ENCODE data around the gene CD52. TPM values are rescaled to one million over a fixed set of nuclear protein-coding genes. Genes with fewer than 3 reads are reported as not detected.

The CD52 gene
- polyA plus RNA-seq, 3 donors: 851 to 4,047 (median 2,617) TPM

DNA sequence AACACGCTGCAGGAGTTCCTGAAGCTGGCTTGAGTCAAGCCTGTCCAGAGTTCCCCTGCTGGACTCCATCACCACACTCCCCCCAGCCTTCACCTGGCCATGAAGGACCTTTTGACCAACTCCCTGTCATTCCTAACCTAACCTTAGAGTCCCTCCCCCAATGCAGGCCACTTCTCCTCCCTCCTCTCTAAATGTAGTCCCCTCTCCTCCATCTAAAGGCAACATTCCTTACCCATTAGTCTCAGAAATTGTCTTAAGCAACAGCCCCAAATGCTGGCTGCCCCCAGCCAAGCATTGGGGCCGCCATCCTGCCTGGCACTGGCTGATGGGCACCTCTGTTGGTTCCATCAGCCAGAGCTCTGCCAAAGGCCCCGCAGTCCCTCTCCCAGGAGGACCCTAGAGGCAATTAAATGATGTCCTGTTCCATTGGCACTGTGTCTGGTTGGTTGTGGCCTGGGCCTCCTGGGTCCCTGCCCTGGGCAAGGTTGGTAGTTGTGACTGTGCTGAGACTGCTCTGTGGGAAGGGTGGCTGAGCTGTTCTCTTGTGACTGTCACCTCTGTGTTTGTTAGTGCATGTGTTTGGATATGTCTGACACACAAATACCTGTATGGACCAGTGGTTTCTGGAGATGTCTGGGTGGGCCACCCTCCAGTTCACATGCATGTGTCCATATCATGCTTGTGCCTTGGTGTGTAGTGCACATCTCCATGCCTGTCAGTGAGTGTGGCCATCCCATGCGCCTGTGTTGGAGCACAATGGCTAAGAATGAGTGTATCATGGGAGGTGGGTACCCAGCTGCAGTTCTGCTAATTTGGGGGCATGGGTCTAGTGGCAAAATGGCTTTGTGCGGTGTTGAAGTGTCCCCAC lies 36.4 kb upstream of the CD52 start:
- intact Hi-C loops (cut with micrococcal nuclease): no loop called here
- Histone ChIP-seq H3K9ac (ENCODE audit: insufficient read depth, low read length, poor library complexity, severe bottlenecking) (peak overlapping the region; percentile 96), H3K36me3 (replicated peaks in 1 of 2; ENCODE audit: control insufficient read depth in 1 of 2, insufficient read depth in 2 of 2, low read length in 2 of 2) (peaks cover 43 to 48% of the 10 kb centered on the region in 2 donors), H4K20me1 (ENCODE audit: insufficient read depth, low read length) (peaks cover 41% of the 10 kb centered on the region), H3K9me3 (replicated peaks in 1 of 2; ENCODE audit: control insufficient read depth in 1 of 2, insufficient read depth in 1 of 2, low read length in 2 of 2) (no peaks in the 10 kb centered on the region), H3K4me3 (replicated peaks in 1 of 3; ENCODE audit: low read depth in 2 of 3, low read length in 3 of 3) (peak overlapping the region; percentile 74 to 93 (median 83)), H3K27me3 (ENCODE audit: control insufficient read depth in 2 of 2, insufficient read depth in 2 of 2, low read length in 2 of 2) (no peaks in the 10 kb centered on the region), H3K79me2 (ENCODE audit: insufficient read depth, low read length) (peaks cover 90% of the 10 kb centered on the region), H3K27ac (ENCODE audit: low read depth in 1 of 2, low read length in 2 of 2) (peak overlapping the region; percentile 99 to 100), H2AFZ (ENCODE audit: insufficient read depth, low read depth, low read length, poor library complexity, severe bottlenecking) (no peak overlapping the region), H3K4me2 (replicated peaks; ENCODE audit: extremely low read depth, low read length, poor library complexity, severe bottlenecking) (peak overlapping the region; percentile 92), H3K4me1 (ENCODE audit: control insufficient read depth in 1 of 2, insufficient read depth in 2 of 2, low read length in 2 of 2) (peaks cover 93 to 94% of the 10 kb centered on the region in 2 donors)
- Mint-ChIP-seq H3K4me3 (peak overlapping the region; percentile 91 to 92), H3K27ac (peak overlapping the region; percentile 96 to 100 (median 100)), H3K9me3 (no peaks in the 10 kb centered on the region), H3K36me3 (peaks cover 56 to 78% of the 10 kb centered on the region in 2 donors), H3K4me1 (peaks cover 88% of the 10 kb centered on the region), H3K27me3 (ENCODE audit: low read depth in 3 of 3) (peaks cover 0 to 7% (median 2%) of the 10 kb centered on the region in 3 donors)
- DNase-seq: no peak
- WGBS (ENCODE audit: insufficient coverage): 100% methylated on average over 3 of the region's 5 CpGs
- no peak for TF ChIP-seq CTCF (IDR thresholded peaks at IDR 0.05)

GRCh38 chr1:26281971-26282370 lies 35.8 kb upstream of the CD52 start:
- Histone ChIP-seq H3K36me3 (replicated peaks in 1 of 2; ENCODE audit: control insufficient read depth in 1 of 2, insufficient read depth in 2 of 2, low read length in 2 of 2) (peaks cover 43 to 45% of the 10 kb centered on the region in 2 donors), H3K4me3 (replicated peaks in 1 of 3; ENCODE audit: low read depth in 2 of 3, low read length in 3 of 3) (peak overlapping the region; percentile 74 to 93 (median 83)), H3K4me1 (ENCODE audit: control insufficient read depth in 1 of 2, insufficient read depth in 2 of 2, low read length in 2 of 2) (peaks cover 93 to 94% of the 10 kb centered on the region in 2 donors), H3K79me2 (ENCODE audit: insufficient read depth, low read length) (peaks cover 89% of the 10 kb centered on the region), H3K27ac (ENCODE audit: low read depth in 1 of 2, low read length in 2 of 2) (peak overlapping the region; percentile 99 to 100), H4K20me1 (ENCODE audit: insufficient read depth, low read length) (peaks cover 41% of the 10 kb centered on the region), H3K27me3 (ENCODE audit: control insufficient read depth in 2 of 2, insufficient read depth in 2 of 2, low read length in 2 of 2) (no peaks in the 10 kb centered on the region), H3K4me2 (replicated peaks; ENCODE audit: extremely low read depth, low read length, poor library complexity, severe bottlenecking) (peak overlapping the region; percentile 92), H3K9ac (ENCODE audit: insufficient read depth, low read length, poor library complexity, severe bottlenecking) (peak overlapping the region; percentile 96), H2AFZ (ENCODE audit: insufficient read depth, low read depth, low read length, poor library complexity, severe bottlenecking) (no peak overlapping the region), H3K9me3 (replicated peaks in 1 of 2; ENCODE audit: control insufficient read depth in 1 of 2, insufficient read depth in 1 of 2, low read length in 2 of 2) (no peaks in the 10 kb centered on the region)
- H3K4me3 Mint-ChIP-seq: peak overlapping the region; percentile 91 to 92
- peak overlapping the region; percentile 96 to 100 (median 100) for H3K27ac Mint-ChIP-seq
- H3K27me3 Mint-ChIP-seq (ENCODE audit: low read depth in 3 of 3): peaks cover 0 to 7% (median 2%) of the 10 kb centered on the region in 3 donors
- DNase-seq: peak in 1 of 3 donors; percentile 33
- no peak for TF ChIP-seq CTCF (IDR thresholded peaks at IDR 0.05)
- intact Hi-C loops (cut with micrococcal nuclease): no loop called here
- 23% methylated on average over 11 of the region's 15 CpGs for WGBS (ENCODE audit: insufficient coverage)
- no peaks in the 10 kb centered on the region for H3K9me3 Mint-ChIP-seq
- H3K4me1 Mint-ChIP-seq: peaks cover 88% of the 10 kb centered on the region
- H3K36me3 Mint-ChIP-seq: peaks cover 51 to 72% of the 10 kb centered on the region in 2 donors

Data from CD14-positive monocyte (primary cell).